ENCODE results near the gene SH3BGRL.

DNA sequence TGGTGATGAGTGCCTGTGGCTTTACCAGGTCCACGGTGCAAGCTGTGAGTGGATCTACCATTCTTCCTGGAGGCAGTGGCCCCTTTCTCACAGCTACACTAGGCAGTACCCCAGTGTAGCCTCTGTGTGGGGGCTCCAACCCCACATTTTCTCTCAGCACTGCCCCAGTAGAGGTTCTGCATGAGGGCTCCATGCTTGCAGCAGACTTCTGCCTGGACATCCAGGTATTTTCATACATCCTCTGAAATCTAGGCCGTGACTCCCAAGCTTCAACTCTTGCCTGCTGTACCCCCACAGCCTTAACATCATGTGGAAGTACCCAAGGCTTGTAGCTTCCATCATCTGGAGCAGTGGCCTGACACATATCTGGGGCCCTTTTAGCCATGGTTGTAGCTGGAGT lies 90.1 kb downstream of the SH3BGRL start:
- TF ChIP-seq CTCF (IDR thresholded peaks at IDR 0.05) (no peak), EZH2 (IDR thresholded peaks at IDR 0.05; ENCODE audit: borderline replicate concordance, insufficient read depth, low read depth, low read length, poor library complexity, severe bottlenecking) (no peak)

All from B cell (primary cell).